Endometrium (tissue), 2 donors: ENCODE data around the gene TMEM236.
"Not testable (repeated sequence)": the region's sequence is repeated elsewhere in the genome, so short reads cannot be mapped to it uniquely, and the experiment has no call there.

Experiments used
- FAIRE-seq: peaks from 2 replicates; lab custom pipeline; 2012; peaks lifted over from hg19 to GRCh38; lab: Jason Lieb, UNC
- donor health status: control.
- donor health status: control.

The TMEM236 gene, protein sequence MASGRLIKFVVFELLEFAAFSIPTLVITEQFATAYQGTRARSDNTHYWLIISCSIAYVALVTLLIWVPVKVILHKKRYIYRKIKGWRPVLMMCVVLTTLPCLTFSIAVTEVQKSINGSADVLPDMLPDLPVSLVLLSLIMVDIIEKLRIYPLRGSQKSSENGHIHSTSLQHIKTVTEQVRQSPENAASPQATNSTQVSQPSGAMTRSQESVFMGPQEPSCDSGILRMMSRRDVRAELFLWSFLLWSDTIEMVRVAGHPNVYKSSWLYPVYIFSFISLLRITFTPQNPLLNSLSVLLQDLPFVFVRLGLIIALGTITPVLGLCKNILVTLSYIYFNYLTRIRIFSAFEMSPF

GRCh38 chr10:17751781-17752445 lies at the start of gene TMEM236:
TSS of gene TMEM236 (plus strand) at chr10:17752201. CDS start at chr10:17752296, 95 bp downstream.
- FAIRE-seq = no peak

DNA sequence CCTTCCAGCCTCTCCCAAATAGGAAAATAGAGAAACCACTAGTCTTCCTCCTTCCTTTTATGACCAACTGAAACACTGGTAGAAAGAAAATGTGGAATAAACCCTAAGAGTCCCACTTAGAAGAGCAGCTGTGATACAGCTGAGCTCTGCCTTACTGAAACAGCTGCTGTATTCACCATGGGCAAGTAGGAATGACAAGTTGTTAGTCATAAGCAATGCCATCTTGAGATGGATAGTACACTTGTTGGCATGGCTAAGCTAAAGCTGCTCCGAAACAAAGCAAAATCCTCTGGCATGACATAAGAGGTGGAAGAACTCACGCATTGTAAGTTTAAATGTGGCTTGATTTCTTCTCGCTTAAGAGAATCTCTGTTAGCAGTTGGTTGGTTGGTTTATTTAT lies 48.3 kb upstream of the TMEM236 start:
- no peak for FAIRE-seq

GRCh38 chr10:17708821-17709220 lies 43.2 kb upstream of the TMEM236 start:
- no peak for FAIRE-seq

GRCh38 chr10:17709492-17709891 lies 42.5 kb upstream of the TMEM236 start:
- no peak for FAIRE-seq

DNA sequence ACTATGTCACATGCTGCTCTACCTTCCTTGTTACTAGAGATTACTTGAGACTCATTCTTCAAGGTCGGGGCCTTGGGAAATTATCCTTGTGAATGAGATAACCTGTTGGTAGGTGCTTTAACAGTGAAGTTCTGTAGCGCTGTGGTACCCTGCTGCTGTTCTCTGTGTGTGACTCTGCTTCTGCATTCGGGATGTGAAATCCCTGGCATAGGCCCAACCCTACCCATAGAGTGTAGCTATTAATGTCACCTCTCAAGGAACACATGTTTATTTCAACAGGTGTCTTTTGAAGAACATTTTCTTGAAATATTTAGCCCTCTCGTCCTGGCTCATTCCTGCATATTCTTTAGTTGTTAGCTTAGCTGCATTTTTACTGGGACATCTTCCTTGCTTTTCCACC lies 41.8 kb upstream of the TMEM236 start:
- FAIRE-seq = no peak

- no peak for FAIRE-seq
These were observed 39.9 kb upstream of the TMEM236 start for GRCh38 chr10:17712053-17712452.

- no peak for FAIRE-seq
These were observed 39.1 kb upstream of the TMEM236 start for GRCh38 chr10:17712717-17713471.

DNA sequence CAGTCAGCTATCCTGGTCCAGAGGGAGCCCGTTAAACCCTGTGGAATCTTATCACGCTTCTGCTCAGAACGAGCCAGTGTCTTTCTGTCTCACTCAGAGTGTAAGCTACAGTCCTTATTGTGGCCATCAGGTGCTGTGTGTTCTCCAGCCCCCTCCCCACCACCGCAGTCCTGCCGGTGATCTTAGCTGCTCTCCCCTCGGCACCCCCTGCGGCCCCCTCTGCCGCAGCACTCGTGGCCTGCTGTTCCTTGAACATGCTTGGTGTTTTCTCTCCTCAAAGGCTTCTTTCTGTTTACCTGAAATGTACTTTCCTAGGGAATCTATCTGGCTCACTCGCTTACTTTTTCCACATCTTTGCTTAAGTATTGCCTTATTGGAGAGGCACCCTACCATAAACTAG lies 38.2 kb upstream of the TMEM236 start:
- FAIRE-seq = no peak

GRCh38 chr10:17716161-17716560 lies 35.8 kb upstream of the TMEM236 start:
- no peak for FAIRE-seq

DNA sequence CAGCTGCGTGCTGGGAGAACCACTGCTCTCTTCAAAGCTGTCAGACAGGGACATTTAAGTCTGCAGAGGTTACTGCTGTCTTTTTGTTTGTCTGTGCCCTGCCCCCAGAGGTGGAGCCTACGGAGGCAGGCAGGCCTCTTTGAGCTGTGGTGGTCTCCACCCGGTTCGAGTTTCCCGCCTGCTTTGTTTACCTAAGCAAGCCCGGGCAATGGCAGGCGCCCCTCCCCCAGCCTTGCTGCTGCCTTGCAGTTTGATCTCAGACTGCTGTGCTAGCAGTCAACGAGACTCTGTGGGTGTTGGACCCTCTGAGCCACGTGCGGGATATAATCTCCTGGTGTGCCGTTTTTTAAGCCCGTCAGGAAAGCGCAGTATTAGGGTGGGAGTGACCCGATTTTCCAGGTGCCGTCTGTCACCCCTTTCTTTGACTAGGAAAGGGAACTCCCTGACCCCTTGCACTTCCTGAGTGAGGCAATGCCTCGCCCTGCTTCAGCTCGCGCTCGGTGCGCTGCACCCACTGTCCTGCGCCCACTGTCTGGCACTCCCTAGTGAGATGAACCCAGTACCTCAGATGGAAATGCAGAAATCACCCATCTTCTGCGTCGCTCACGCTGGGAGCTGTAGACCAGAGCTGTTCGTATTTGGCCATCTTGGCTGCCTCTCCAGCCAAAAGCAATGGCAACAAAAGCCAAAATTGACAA lies 29.5 kb upstream of the TMEM236 start:
- not testable (repeated sequence) for FAIRE-seq

- FAIRE-seq = no peak
These were observed 26.3 kb upstream of the TMEM236 start for GRCh38 chr10:17725703-17726102.

DNA sequence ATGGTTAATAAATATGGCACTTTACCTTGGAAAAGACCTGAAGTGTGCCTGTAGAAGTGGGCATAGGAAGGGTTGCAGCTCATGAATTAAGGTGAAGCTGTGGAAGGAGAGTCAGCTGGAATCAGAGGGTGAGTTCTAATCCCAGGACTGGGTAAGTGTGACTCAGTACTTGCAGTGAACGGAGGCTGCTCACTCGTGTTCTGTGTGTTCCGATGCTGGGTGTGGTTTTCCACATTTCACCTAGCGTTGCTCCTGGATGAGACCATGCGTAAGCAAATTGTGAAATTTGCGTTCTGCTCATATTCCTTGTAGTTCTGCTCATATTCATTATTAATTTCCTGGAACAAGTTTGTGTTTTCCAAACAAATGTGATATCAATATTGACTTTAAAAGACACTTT lies 22.4 kb upstream of the TMEM236 start:
- no peak for FAIRE-seq

DNA sequence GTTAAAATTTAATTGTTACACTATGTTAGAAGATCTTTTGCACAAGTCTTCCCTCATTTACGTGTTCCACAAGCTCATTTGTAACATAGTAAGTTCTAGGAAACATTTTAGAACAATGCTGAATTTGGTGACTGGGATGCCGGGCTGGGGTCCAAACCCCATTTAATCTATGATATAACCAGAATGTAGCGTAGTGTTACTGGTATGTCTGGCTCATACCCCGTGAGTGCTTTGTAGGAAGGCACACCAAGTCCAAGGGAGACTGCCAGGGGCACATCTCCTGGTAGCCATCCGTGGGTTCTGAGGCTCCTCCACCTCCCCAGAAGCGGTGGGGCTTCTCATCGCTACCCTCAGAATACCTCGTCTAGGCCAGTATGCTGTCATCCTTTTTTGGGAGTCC lies 21.3 kb upstream of the TMEM236 start:
- no peak for FAIRE-seq

GRCh38 chr10:17731331-17732020 lies 20.5 kb upstream of the TMEM236 start:
- no peak for FAIRE-seq

GRCh38 chr10:17733620-17734019 lies 18.4 kb upstream of the TMEM236 start:
- no peak for FAIRE-seq

GRCh38 chr10:17734432-17735080 lies 17.4 kb upstream of the TMEM236 start:
- FAIRE-seq = no peak

DNA sequence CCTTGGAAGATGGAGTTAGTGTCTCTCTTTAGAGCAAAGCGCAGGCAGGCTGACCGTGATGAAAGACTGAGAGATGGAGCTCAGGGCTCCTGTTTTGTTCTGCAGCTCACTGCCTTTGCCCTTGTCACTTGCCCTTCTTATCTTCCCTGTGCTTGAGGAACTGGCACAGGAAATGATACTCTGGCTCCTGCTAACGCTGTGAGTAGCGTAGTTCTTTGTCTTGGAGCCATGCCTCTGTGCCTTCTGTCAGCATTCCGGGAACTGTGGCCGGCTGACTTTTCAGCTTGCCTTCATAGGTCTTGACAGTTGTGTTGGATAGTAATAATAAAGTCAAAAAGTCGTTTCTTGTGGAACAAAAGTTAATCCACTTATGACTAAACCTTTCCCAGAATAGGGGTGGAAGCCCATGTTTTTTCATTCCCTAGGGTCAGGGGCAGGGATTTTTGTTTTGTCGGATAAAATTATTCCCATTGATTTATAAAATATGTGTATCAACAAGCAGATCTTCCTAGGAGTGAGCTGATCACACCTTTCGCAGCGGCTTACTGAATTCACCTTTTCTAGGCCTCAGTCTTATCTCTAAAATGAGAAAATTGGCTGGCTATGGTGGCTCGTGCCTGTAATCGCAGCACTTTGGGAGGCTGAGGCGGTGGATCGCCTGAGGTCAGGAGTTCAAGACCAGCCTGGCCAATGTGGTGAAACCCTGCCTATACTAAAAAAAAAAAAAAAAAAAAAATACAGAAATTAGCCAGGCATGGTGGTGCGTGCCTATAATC lies 16.6 kb upstream of the TMEM236 start:
- FAIRE-seq = no peak

DNA sequence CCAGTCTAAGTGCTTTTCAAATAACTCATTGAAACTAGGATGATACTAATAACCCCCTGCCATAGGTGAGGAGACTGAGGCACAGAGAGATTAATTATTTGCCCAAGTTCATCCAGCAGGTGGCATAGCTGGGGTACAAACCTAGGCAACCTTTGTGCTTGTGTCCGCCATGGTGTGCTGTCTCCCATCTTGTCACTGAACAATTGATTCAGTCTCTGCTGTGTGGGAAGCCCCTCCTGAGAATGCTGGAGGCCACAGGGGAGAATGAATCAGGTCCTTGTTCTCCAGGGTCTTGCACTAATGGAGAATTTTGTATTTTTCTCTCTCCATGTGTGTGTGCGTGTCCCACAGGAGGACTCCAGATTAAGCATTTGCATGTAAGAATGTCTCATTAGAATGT lies 15.8 kb upstream of the TMEM236 start:
- no peak for FAIRE-seq

DNA sequence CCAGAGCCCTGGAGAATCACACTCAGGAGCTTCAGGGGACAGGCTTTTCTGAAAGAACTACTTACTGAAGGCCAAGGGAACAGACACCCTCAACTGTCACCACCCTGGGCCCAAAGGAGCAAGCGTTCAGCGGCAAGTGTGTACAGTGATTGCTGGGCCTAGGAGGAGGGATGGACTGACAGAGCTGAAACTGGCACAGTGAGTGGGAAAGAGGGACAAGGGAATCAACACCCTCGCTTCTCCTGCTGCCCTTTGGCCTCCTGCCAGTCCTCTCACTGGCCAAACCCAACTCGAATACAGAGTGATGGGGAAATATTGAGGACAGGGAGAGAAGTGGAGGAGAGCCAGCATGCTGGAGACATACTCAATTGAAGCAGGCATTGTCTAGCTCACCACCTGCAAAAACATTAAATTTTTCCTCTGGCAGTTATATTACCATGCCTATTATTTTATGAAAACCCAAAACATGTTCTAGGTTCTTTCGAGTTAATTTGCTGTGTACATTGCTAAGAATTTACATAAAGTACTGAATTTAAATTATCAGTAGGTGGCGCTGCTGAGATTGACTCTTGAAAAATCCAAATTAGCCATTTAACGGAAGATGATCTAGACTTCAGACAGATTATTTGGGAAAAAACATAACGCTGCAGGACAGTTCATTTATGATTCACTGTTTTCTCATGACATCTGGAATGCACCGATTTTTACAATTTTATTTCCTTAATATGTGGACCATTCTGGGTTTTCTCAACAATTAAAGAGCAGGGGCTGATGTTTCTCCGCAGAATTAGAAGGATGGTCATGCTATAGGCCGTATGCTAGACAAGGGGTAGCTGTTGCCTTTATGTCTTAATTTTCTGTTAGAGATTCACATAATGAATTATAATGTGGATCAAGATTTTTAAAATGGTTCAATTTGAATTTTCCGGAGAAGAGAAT lies 14.7 kb upstream of the TMEM236 start:
- peak; percentile 70 for FAIRE-seq
